Forelimb muscle (tissue), 1 donor: ENCODE measurements around the gene MAPKAPK2. TPM values are rescaled to one million over a fixed set of nuclear protein-coding genes. Genes with fewer than 3 reads are reported as not detected.

Experiments used
- DNase-seq: peaks from one replicate; pipeline ENCODE4 v3.0.0-alpha.2; 2013; ENCODE audit warnings: low read depth
- polyA plus RNA-seq: library from polyadenylated mRNA; unstranded; fragments of 120-200 nt; gene quantifications from one replicate; pipeline ENCODE4 v1.2.1, GENCODE V29; 2013; ENCODE audit not compliant: insufficient read length

The MAPKAPK2 gene
- polyA plus RNA-seq, 1 donor: 75.5 TPM

- no peak for DNase-seq
Measured at GRCh38 chr1:206719169-206719839, 34.6 kb downstream of the MAPKAPK2 start.

- no peak for DNase-seq
Measured at GRCh38 chr1:206721454-206721853, 36.7 kb downstream of the MAPKAPK2 start.

- DNase-seq: no peak
Measured at GRCh38 chr1:206722751-206723461, 38.2 kb downstream of the MAPKAPK2 start.

- DNase-seq: no peak
Measured at GRCh38 chr1:206723462-206723804, 38.7 kb downstream of the MAPKAPK2 start.

GRCh38 chr1:206723805-206724472 is 39.2 kb downstream of the MAPKAPK2 start:
- DNase-seq: no peak

- DNase-seq: no peak
Measured at GRCh38 chr1:206725109-206725963, 40.6 kb downstream of the MAPKAPK2 start.

- no peak for DNase-seq
Measured at GRCh38 chr1:206727981-206728696, 43.4 kb downstream of the MAPKAPK2 start.

- no peak for DNase-seq
Measured at GRCh38 chr1:206728697-206728987, 43.9 kb downstream of the MAPKAPK2 start.

GRCh38 chr1:206729050-206729449 is 44.3 kb downstream of the MAPKAPK2 start:
- DNase-seq: no peak

GRCh38 chr1:206729507-206729906 is 44.8 kb downstream of the MAPKAPK2 start:
- DNase-seq: no peak

GRCh38 chr1:206732508-206732907 is 47.8 kb downstream of the MAPKAPK2 start:
- no peak for DNase-seq

GRCh38 chr1:206732992-206733391 is 48.3 kb downstream of the MAPKAPK2 start:
- no peak for DNase-seq

GRCh38 chr1:206734499-206735142 is 49.9 kb downstream of the MAPKAPK2 start:
- DNase-seq: no peak

- DNase-seq: no peak
Measured at GRCh38 chr1:206735553-206736031, 50.9 kb downstream of the MAPKAPK2 start.

- no peak for DNase-seq
Measured at GRCh38 chr1:206736878-206737728, 52.4 kb downstream of the MAPKAPK2 start.

- DNase-seq: no peak
Measured at GRCh38 chr1:206737729-206738201, 53.1 kb downstream of the MAPKAPK2 start.

- DNase-seq: no peak
Measured at GRCh38 chr1:206738370-206739366, 54.0 kb downstream of the MAPKAPK2 start.

- DNase-seq: no peak
Measured at GRCh38 chr1:206739411-206740076, 54.8 kb downstream of the MAPKAPK2 start.
